ENCODE results near the gene OSTN.
"Not testable (repeated sequence)": the region's sequence is repeated elsewhere in the genome, so short reads cannot be mapped to it uniquely, and the experiment has no call there.

Gene OSTN

GRCh38 chr3:191268737-191269136, 69.7 kb downstream of the OSTN start:
- no peak for DNase-seq (ENCODE audit: low spot score)

- DNase-seq (ENCODE audit: low spot score) = no peak
Measured at GRCh38 chr3:191269289-191270085, 70.4 kb downstream of the OSTN start.

- DNase-seq (ENCODE audit: low spot score) = not testable (repeated sequence)
Measured at GRCh38 chr3:191275244-191275643, 76.2 kb downstream of the OSTN start.

- no peak for DNase-seq (ENCODE audit: low spot score)
Measured at GRCh38 chr3:191275751-191276150, 76.7 kb downstream of the OSTN start.

GRCh38 chr3:191280111-191280510, 81.1 kb downstream of the OSTN start:
- DNase-seq (ENCODE audit: low spot score) = no peak

- DNase-seq (ENCODE audit: low spot score) = no peak
Measured at GRCh38 chr3:191280882-191281281, 81.8 kb downstream of the OSTN start.

GRCh38 chr3:191282251-191283185, 83.5 kb downstream of the OSTN start:
- DNase-seq (ENCODE audit: low spot score) = no peak

- no peak for DNase-seq (ENCODE audit: low spot score)
Measured at GRCh38 chr3:191283400-191283799, 84.4 kb downstream of the OSTN start.

GRCh38 chr3:191290311-191291025, 91.4 kb downstream of the OSTN start:
- DNase-seq (ENCODE audit: low spot score) = no peak

- DNase-seq (ENCODE audit: low spot score) = no peak
Measured at GRCh38 chr3:191292243-191293015, 93.4 kb downstream of the OSTN start.

GRCh38 chr3:191294291-191294690, 95.2 kb downstream of the OSTN start:
- no peak for DNase-seq (ENCODE audit: low spot score)

GRCh38 chr3:191296041-191296541, 97.0 kb downstream of the OSTN start:
- no peak for DNase-seq (ENCODE audit: low spot score)

- no peak for DNase-seq (ENCODE audit: low spot score)
Measured at GRCh38 chr3:191298846-191299245, 99.8 kb downstream of the OSTN start.

- DNase-seq (ENCODE audit: low spot score) = no peak
Measured at GRCh38 chr3:191300422-191300821, 101.4 kb downstream of the OSTN start.

GRCh38 chr3:191301017-191301416, 102.0 kb downstream of the OSTN start:
- DNase-seq (ENCODE audit: low spot score) = no peak

GRCh38 chr3:191301782-191302411, 102.9 kb downstream of the OSTN start:
- no peak for DNase-seq (ENCODE audit: low spot score)

- no peak for DNase-seq (ENCODE audit: low spot score)
Measured at GRCh38 chr3:191302451-191302850, 103.4 kb downstream of the OSTN start.

- peak; percentile 24 for DNase-seq (ENCODE audit: low spot score)
Measured at GRCh38 chr3:191303596-191303995, 104.6 kb downstream of the OSTN start.

GRCh38 chr3:191306428-191306827, 107.4 kb downstream of the OSTN start:
- DNase-seq (ENCODE audit: low spot score) = no peak

GRCh38 chr3:191307341-191307740, 108.3 kb downstream of the OSTN start:
- DNase-seq (ENCODE audit: low spot score) = no peak

GRCh38 chr3:191313296-191313695, 114.3 kb downstream of the OSTN start:
- DNase-seq (ENCODE audit: low spot score) = no peak

Data from globus pallidus (tissue), 1 donor.